Measurements from ENCODE around the gene COMT. TPM values are rescaled to one million over a fixed set of nuclear protein-coding genes. Genes with fewer than 3 reads are reported as not detected.

COMT gene
- polyA plus RNA-seq, 1 experiment, result 79.4 TPM

DNA sequence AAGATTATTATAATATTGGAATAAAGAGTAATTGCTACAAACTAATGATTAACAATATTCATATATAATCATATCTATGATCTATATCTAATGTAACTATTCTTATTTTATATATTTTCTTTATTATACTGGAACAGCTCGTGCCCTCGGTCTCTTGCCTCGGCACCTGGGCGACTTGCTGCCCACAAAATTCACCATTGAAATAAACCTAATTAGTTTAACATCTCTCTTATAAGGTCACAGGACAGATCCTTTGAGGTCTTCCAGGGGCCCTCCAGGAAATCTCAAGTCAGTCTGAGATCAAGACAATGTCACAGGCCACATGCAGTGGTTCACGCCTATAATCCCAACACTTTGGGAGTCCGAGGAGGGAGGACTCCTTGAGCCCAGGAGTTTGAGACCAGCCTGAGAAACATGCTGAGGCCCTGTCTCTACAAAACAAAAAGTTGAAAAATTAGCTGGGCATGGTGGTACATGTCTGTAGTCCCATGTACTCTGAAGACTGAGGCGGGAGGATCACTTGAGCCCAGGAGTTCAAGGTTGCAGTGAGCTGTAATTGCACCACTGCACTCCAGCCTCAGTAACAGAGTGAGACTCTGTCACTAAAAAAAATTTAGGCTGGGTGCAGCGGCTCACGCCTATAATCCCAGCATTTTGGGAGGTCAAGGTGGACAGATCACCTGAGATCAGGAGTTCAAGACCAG, 6.6 kb downstream of the COMT start:
- ChIA-PET CTCF (interaction anchor here (0.8 to 2.8 kb wide), 8 partner anchors 10 to 218 kb away, joined by 3 to 24 read pairs (median 4); no protein-coding TSS in a partner anchor), POLR2A (no interaction called here)
- no peak for DNase-seq (ENCODE audit: low read depth, low spot score)
- H3K27me3 ChIP-seq (ENCODE audit: control insufficient read depth, insufficient read depth, low read length), result no peaks in the 10 kb centered on the region
- H3K9me3 ChIP-seq (ENCODE audit: control insufficient read depth, insufficient read depth, low read length), result no peaks in the 10 kb centered on the region
- no peak overlapping the region for H3K4me3 ChIP-seq (ENCODE audit: low read depth, low read length)
- peak overlapping the region; percentile 40 for H3K27ac ChIP-seq (ENCODE audit: low read depth, low read length)
- TF ChIP-seq, protein P1, sequence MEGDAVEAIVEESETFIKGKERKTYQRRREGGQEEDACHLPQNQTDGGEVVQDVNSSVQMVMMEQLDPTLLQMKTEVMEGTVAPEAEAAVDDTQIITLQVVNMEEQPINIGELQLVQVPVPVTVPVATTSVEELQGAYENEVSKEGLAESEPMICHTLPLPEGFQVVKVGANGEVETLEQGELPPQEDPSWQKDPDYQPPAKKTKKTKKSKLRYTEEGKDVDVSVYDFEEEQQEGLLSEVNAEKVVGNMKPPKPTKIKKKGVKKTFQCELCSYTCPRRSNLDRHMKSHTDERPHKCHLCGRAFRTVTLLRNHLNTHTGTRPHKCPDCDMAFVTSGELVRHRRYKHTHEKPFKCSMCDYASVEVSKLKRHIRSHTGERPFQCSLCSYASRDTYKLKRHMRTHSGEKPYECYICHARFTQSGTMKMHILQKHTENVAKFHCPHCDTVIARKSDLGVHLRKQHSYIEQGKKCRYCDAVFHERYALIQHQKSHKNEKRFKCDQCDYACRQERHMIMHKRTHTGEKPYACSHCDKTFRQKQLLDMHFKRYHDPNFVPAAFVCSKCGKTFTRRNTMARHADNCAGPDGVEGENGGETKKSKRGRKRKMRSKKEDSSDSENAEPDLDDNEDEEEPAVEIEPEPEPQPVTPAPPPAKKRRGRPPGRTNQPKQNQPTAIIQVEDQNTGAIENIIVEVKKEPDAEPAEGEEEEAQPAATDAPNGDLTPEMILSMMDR (IDR thresholded peaks at IDR 0.05; ENCODE audit: low read depth, low read length), result no peak

GRCh38 chr22:19951346-19951745, 9.8 kb downstream of the COMT start:
- no peak overlapping the region for H3K4me3 ChIP-seq (ENCODE audit: low read depth, low read length)
- H3K9me3 ChIP-seq (ENCODE audit: control insufficient read depth, insufficient read depth, low read length), result no peaks in the 10 kb centered on the region
- ChIA-PET CTCF (interaction anchor here (1.5 to 1.8 kb wide), 2 partner anchors 11 to 221 kb away, joined by 3 to 9 read pairs; no protein-coding TSS in a partner anchor), POLR2A (interaction anchor here (0.7 kb wide), 1 partner anchor 193 kb away, joined by 7 read pairs; no protein-coding TSS in a partner anchor)
- no peaks in the 10 kb centered on the region for H3K27me3 ChIP-seq (ENCODE audit: control insufficient read depth, insufficient read depth, low read length)
- no peak for DNase-seq (ENCODE audit: low read depth, low spot score)
- no peak overlapping the region for H3K27ac ChIP-seq (ENCODE audit: low read depth, low read length)
- TF ChIP-seq, protein P1 (IDR thresholded peaks at IDR 0.05; ENCODE audit: low read depth, low read length), result no peak

DNA sequence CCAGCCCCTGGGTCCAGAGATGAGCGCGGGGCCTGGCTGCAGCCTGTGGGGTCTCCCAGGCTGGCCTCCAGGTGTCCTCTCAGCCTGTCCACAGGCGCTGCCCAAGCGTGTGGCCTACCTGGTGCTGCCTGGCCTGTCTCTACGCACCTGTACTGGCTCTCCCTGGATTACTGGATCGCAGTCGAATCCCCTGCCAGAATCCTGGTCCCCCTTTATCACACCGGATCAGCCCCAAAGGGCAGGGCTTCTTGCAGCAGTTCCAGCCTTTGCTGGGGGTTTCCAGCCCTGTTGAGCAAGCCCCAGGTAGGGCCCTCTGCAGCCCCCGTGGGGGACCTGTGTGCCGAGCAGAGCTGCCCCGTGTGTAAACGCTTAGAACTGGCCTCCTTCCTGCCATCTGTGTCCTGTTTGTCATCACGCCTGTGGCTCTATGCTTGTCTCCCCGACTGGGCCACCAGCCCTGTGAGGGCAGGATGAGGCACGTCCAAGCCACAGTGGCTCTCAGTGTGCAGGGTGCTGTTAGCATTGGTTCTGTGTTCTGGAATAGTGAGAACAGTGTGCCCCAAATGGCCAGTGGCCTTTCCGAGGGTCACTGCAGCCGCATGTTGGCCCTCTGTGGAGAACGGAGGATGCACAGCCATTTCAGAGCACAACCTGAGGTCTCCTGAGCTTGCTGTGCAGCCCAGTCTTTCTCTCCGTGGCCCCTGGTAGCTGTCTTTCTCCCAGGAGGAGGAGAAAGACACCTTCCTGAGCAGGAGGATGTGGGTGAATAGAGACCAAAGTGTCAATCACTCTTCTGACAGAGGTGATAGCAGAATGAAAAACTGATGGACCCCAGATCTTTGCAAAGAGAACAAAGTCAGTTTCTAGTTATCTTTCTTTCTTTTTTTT, 13.9 kb downstream of the COMT start:
- Histone ChIP-seq H3K27ac (ENCODE audit: low read depth, low read length) (no peak overlapping the region), H3K4me3 (ENCODE audit: low read depth, low read length) (no peak overlapping the region), H3K9me3 (ENCODE audit: control insufficient read depth, insufficient read depth, low read length) (no peaks in the 10 kb centered on the region), H3K27me3 (ENCODE audit: control insufficient read depth, insufficient read depth, low read length) (no peaks in the 10 kb centered on the region)
- TF ChIP-seq, protein P1 (IDR thresholded peaks at IDR 0.05; ENCODE audit: low read depth, low read length), result no peak
- CTCF ChIA-PET, result interaction anchor here (0.9 to 2.5 kb wide), 3 partner anchors 57 to 226 kb away, joined by 4 to 10 read pairs (median 6); no protein-coding TSS in a partner anchor
- POLR2A ChIA-PET, result no interaction called here
- DNase-seq (ENCODE audit: low read depth, low spot score), result no peak

DNA sequence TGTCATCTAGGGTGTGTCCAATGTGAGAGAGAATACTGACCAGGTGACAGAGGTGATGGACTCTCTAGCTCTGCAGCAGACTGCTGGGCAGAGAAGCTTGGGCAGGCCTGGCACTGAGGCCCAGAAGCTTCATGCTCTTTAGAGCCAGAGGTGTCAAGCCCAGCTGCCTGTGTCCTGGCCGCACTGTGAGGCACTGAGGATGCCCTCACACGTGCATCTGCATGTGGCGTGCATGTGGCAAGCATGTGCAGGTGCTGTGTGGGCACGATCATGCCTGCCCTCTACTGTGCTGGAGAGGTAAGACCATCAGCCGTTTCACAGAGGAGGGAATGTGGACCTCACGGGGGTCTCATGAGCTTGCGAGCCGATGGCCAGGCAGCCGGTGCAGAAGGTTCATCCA, 15.9 kb downstream of the COMT start:
- CTCF ChIA-PET, result interaction anchor here (1.5 to 2.3 kb wide), 2 partner anchors 9 to 13 kb away, joined by 4 to 24 read pairs; no protein-coding TSS in a partner anchor
- no peak for DNase-seq (ENCODE audit: low read depth, low spot score)
- Histone ChIP-seq H3K27ac (ENCODE audit: low read depth, low read length) (no peak overlapping the region), H3K4me3 (ENCODE audit: low read depth, low read length) (no peak overlapping the region), H3K9me3 (ENCODE audit: control insufficient read depth, insufficient read depth, low read length) (no peaks in the 10 kb centered on the region; the same call in 1 of the 2 replicates), H3K27me3 (ENCODE audit: control insufficient read depth, insufficient read depth, low read length) (no peaks in the 10 kb centered on the region)
- POLR2A ChIA-PET, result no interaction called here
- TF ChIP-seq, protein P1 (IDR thresholded peaks at IDR 0.05; ENCODE audit: low read depth, low read length), result no peak
